OCI-LY7 (cell line): ENCODE results near the gene TM9SF3.

Experiments
- CTCF ChIP-seq: fragments of 200-600 bp; sonication (generic); conservative IDR thresholded peaks from 2 replicates; pipeline ENCODE4 v1.5.1; 2014; ENCODE audit warnings: mild to moderate bottlenecking, antibody characterized with exemption, low read length, moderate library complexity, mixed read lengths
- EZH2phosphoT487 ChIP-seq: fragments of 200-600 bp; sonication (generic); IDR thresholded peaks from 2 replicates; pipeline ENCODE4 v1.6.1; 2018; ENCODE audit warnings: low read depth, borderline replicate concordance, mild to moderate bottlenecking, mixed run types, antibody characterized with exemption, low read length, moderate library complexity, mixed read lengths

DNA sequence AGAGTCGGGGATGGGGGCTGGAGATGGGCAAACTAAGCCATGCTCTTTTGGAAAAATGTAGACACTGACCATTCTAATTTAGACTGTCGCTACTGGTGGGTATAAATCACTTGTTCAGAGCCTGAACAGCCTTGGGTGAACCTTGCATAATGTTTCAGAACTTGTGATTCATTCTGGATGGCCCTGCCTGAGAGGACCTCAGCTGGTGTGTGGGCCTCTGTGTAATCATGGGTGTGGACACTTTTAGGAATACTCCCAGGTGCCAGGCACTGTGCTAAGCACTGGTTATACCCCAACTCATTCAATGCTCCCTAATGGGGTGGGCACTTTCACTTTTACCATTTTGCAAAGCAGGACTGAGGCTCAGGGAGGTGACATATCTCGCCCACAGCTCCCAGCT, 26.8 kb upstream of the TM9SF3 start:
- TF ChIP-seq CTCF: no peak
- TF ChIP-seq EZH2phosphoT487: no peak
